Measurements from ENCODE around the gene OR6C74. TPM values are rescaled to one million over a fixed set of nuclear protein-coding genes. Genes with fewer than 3 reads are reported as not detected.

OR6C74 gene
- total RNA-seq: not detected in 2 replicates

DNA sequence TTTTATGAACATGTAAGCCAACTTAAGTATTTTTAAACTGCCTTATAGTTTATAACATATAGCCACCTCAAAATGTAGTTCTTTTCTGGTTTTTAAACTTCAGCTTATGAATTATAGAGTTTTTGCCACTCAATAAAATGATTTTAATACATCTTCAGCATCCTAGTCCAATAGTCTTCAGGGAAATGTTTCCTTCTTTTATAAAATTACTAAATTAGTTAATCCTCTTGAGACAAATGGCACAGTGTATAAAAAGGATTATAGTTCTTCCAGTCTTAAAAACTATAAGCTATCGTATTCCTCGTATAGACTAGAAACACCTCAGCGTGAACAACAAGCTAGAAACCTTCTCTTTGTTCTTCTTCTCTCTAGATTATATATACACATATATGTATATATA lies at the start of gene OR6C74:
OR6C74 (plus strand) TSS at position 301 of the 400 bp plus-strand sequence. CDS start 2,679 bp downstream, outside the sequence.

GRCh38 chr12:55220725-55221124 lies 23.7 kb upstream of the OR6C74 start, which contains the start of gene OR10A7:
Gene OR10A7, plus strand, starts transcription at chr12:55221025. Its CDS starts 0 bp downstream, at chr12:55221025.

Other genes with a start within 250 kb of the OR6C74 start
- not detected in 2 replicates for gene NEUROD4, start 224.6 kb upstream of the OR6C74 start, total RNA-seq
- not detected in 2 replicates for gene OR9K2, start 118.2 kb upstream of the OR6C74 start, total RNA-seq
- not detected in 2 replicates for gene OR10A7, start 23.6 kb upstream of the OR6C74 start, total RNA-seq
- not detected in 2 replicates for gene OR6C6, start 52.0 kb downstream of the OR6C74 start, total RNA-seq
- gene OR6C1, start 69.7 kb downstream of the OR6C74 start, total RNA-seq: not detected in 2 replicates
- gene OR6C3, start 86.1 kb downstream of the OR6C74 start, total RNA-seq: not detected in 2 replicates
- not detected in 2 replicates for gene OR6C75, start 118.4 kb downstream of the OR6C74 start, total RNA-seq
- gene OR6C65, start 155.9 kb downstream of the OR6C74 start, total RNA-seq: not detected in 2 replicates
- not detected in 2 replicates for gene OR6C76, start 181.6 kb downstream of the OR6C74 start, total RNA-seq
- not detected in 2 replicates for gene OR6C2, start 199.5 kb downstream of the OR6C74 start, total RNA-seq
- not detected in 2 replicates for gene OR6C70, start 225.5 kb downstream of the OR6C74 start, total RNA-seq
- not detected in 2 replicates for gene OR6C68, start 247.8 kb downstream of the OR6C74 start, total RNA-seq